ENCODE results near the gene BDH1.
"Not testable (repeated sequence)": the region's sequence is repeated elsewhere in the genome, so short reads cannot be mapped to it uniquely, and the experiment has no call there.

Gene BDH1

DNA sequence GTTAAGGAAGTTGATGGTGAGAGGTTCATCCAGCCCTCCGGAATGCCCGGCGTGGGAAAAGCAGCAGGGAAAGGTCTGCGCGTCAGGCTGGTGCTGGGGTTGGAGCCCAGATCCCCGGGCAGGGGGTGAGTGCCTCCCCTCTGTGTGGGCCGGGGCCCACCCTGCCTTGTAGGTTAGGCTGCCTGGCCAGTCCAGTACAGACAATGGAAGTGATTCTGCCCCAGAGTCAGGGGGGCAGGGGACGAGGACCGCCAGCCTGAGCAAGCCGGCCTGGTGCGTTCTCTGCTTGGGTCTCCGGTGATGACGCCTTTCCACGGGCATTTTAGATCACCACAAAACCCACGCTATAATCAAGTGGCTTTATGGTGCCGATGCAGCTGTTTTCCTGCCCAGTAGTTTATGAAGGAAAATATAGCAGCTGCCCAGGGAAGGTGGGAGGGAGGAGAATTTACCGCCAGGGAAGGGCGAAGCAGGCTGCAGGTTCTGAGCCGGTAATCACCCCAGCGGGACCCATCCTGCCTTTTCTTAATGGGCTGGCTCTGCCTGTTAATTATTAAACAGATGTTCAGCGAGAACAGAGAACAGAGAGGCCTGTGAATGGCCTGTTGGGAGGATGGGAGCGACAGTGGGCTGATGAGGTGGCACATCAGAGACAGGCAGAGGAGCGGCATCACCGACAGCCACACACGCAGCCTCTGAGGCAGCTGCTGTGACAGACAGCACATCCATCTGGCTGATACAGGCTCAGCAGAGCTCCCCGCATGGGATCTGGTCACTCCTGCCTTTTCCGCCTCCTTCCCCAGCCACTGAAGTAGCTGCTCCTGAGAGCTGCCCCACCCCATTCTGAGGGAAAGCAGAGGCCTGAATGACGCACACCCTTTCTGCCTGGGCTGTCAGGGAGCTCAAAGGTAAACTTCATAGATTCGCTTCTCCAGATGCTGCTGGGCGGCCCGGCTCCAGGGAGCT, 35.2 kb downstream of the BDH1 start:
- H3K27ac ChIP-seq (ENCODE audit: low read length): no peak overlapping the region
- no CpG with 5 or more reads among the region's 31 CpGs for WGBS (ENCODE audit: insufficient coverage, insufficient read length)

DNA sequence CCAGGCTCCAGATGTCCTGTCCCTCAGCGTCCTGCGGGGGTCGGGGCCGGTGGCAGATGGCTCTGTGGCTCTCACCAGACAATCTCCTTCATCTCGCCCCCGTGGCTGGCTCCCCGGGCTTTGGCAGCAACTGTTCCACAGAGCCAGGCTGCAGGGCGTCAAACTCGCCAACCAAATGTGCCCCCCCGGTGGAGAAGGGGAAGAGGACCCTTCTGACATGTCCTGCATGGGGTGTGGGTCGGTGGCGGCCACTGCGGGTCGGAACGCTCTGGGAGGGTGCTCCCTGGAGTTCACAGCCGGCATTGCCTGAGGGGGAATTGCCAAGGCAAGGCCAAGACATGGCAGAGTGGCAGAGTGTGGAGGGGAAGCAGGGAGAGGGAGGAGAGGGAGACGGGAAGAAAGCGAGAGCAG, 36.0 kb downstream of the BDH1 start:
- Histone ChIP-seq H3K27ac (ENCODE audit: low read length) (no peak overlapping the region), H3K27me3 (ENCODE audit: control insufficient read depth, insufficient read depth, low read length) (no peaks in the 10 kb centered on the region)

More for the DNA sequence above, 35.2 kb downstream of the BDH1 start:
- Histone ChIP-seq H3K36me3 (ENCODE audit: control insufficient read depth, insufficient read depth, low read length) (no peaks in the 10 kb centered on the region), H3K4me3 (ENCODE audit: low read length) (no peak overlapping the region), H3K9me3 (ENCODE audit: control insufficient read depth, insufficient read depth, low read length) (no peaks in the 10 kb centered on the region), H3K4me1 (ENCODE audit: control insufficient read depth, insufficient read depth, low read length) (no peaks in the 10 kb centered on the region), H3K27me3 (ENCODE audit: control insufficient read depth, insufficient read depth, low read length) (no peaks in the 10 kb centered on the region)
- DNase-seq (ENCODE audit: low read depth, low spot score): no peak

DNA sequence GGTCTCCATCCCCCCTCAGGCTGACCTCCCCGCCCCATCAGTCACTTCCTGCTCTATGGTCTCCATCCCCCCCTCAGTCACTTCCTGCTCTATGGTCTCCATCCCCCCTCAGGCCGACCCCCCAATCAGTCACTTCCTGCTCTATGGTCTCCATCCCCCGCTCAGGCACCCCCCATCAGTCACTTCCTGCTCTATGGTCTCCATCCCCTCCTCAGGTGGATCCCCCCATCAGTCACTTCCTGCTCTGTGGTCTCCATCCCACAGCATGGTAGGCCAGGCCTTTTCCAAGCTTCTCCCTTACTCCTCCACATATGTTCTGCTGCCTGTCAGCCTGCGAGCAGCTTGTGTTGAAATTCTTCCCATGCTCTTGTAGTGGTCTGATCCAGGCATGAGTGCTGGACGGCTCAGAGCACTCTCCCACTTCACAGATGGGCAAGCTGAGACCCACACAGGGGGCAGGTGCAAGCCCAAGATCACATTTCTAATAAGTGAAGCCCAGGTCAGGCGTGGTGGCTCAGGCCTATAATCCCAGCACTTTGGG, 36.8 kb downstream of the BDH1 start:
- Histone ChIP-seq H3K9me3 (ENCODE audit: control insufficient read depth, insufficient read depth, low read length) (no peaks in the 10 kb centered on the region), H3K27me3 (ENCODE audit: control insufficient read depth, insufficient read depth, low read length) (no peaks in the 10 kb centered on the region), H3K36me3 (ENCODE audit: control insufficient read depth, insufficient read depth, low read length) (no peaks in the 10 kb centered on the region), H3K27ac (ENCODE audit: low read length) (no peak overlapping the region), H3K4me3 (ENCODE audit: low read length) (no peak overlapping the region), H3K4me1 (ENCODE audit: control insufficient read depth, insufficient read depth, low read length) (no peaks in the 10 kb centered on the region)
- no peak for DNase-seq (ENCODE audit: low read depth, low spot score)
- WGBS (ENCODE audit: insufficient coverage, insufficient read length): no CpG with 5 or more reads among the region's 6 CpGs

More for the DNA sequence above, 36.0 kb downstream of the BDH1 start:
- Histone ChIP-seq H3K4me3 (ENCODE audit: low read length) (no peak overlapping the region), H3K9me3 (ENCODE audit: control insufficient read depth, insufficient read depth, low read length) (no peaks in the 10 kb centered on the region), H3K4me1 (ENCODE audit: control insufficient read depth, insufficient read depth, low read length) (no peaks in the 10 kb centered on the region), H3K36me3 (ENCODE audit: control insufficient read depth, insufficient read depth, low read length) (no peaks in the 10 kb centered on the region)
- no CpG with 5 or more reads among the region's 18 CpGs for WGBS (ENCODE audit: insufficient coverage, insufficient read length)
- no peak for DNase-seq (ENCODE audit: low read depth, low spot score)

DNA sequence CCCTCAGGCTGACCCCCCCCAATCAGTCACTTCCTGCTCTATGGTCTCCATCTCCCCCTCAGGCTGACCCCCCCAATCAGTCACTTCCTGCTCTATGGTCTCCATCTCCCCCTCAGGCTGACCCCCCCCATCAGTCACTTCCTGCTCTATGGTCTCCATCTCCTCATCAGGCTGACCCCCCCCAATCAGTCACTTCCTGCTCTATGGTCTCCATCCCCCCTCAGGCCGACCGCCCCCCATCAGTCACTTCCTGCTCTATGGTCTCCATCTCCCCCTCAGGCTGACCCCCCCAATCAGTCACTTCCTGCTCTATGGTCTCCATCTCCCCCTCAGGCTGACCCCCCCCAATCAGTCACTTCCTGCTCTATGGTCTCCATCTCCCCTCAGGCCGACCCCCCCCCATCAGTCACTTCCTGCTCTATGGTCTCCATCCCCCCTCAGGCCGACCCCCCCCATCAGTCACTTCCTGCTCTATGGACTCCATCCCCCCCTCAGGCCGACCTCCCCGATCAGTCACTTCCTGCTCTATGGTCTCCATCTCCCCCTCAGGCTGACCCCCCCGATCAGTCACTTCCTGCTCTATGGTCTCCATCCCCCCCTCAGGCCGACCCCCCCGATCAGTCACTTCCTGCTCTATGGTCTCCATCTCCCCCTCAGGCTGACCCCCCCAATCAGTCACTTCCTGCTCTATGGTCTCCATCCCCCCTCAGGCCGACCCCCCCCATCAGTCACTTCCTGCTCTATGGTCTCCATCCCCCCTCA, 37.7 kb downstream of the BDH1 start:
- not testable (repeated sequence) for H3K27ac ChIP-seq (ENCODE audit: low read length); H3K4me3 ChIP-seq (ENCODE audit: low read length); H3K4me1 ChIP-seq (ENCODE audit: control insufficient read depth, insufficient read depth, low read length); H3K36me3 ChIP-seq (ENCODE audit: control insufficient read depth, insufficient read depth, low read length); H3K9me3 ChIP-seq (ENCODE audit: control insufficient read depth, insufficient read depth, low read length); H3K27me3 ChIP-seq (ENCODE audit: control insufficient read depth, insufficient read depth, low read length); DNase-seq (ENCODE audit: low read depth, low spot score)
- no CpG with 5 or more reads among the region's 10 CpGs for WGBS (ENCODE audit: insufficient coverage, insufficient read length)

DNA sequence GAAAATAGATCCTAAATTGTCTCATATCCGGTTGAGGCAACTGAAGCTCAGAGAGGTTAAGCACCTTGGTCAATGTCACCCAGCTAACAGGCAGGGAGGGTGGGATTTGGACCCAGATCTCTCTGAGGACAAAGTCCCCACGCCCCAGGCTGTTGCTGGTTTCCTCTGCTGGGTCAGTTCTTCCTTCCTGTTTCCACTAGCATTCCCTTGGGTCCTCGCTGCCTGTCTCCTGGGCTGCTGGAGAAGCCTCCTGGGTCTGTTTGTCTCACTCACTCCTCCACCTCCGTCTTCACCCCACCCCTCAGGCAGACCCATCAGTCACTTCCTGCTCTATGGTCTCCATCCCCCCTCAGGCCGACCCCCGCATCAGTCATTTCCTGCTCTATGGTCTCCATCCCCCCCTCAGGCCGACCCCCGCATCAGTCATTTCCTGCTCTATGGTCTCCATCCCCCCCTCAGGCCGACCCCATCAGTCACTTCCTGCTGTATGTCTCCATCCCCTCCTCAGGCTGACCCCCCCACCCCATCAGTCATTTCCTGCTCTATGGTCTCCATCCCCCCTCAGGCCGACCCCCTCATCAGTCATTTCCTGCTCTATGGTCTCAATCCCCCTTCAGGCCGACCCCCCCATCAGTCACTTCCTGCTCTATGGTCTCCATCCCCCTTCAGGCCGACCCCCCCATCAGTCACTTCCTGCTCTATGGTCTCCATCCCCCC, 38.7 kb downstream of the BDH1 start:
- not testable (repeated sequence) for DNase-seq (ENCODE audit: low read depth, low spot score); H3K9me3 ChIP-seq (ENCODE audit: control insufficient read depth, insufficient read depth, low read length); H3K4me3 ChIP-seq (ENCODE audit: low read length); H3K36me3 ChIP-seq (ENCODE audit: control insufficient read depth, insufficient read depth, low read length); H3K27ac ChIP-seq (ENCODE audit: low read length); H3K27me3 ChIP-seq (ENCODE audit: control insufficient read depth, insufficient read depth, low read length); H3K4me1 ChIP-seq (ENCODE audit: control insufficient read depth, insufficient read depth, low read length)
- WGBS (ENCODE audit: insufficient coverage, insufficient read length): no CpG with 5 or more reads among the region's 12 CpGs

DNA sequence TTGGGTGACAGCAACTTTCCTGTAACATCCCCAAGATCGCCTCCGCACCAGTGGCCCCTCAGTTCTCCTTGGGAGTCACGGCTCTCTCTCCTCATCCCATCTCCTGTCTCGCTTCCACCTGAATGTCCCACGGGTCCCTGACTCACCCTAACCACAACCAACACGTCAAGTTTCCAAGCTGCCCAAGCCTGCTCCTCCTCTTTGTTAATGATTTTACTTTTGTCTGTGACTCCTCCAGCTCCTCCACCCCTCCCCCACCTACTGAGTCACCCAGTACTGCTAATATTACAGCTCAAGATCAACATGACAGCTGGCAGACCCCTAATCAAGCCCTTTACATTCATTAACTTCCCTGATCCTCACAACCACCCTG, 39.3 kb downstream of the BDH1 start:
- no peak overlapping the region for H3K27ac ChIP-seq (ENCODE audit: low read length)
- H3K4me1 ChIP-seq (ENCODE audit: control insufficient read depth, insufficient read depth, low read length): no peaks in the 10 kb centered on the region
- WGBS (ENCODE audit: insufficient coverage, insufficient read length): no CpG with 5 or more reads among the region's 6 CpGs
- H3K27me3 ChIP-seq (ENCODE audit: control insufficient read depth, insufficient read depth, low read length): no peaks in the 10 kb centered on the region
- H3K4me3 ChIP-seq (ENCODE audit: low read length): no peak overlapping the region
- no peak for DNase-seq (ENCODE audit: low read depth, low spot score)
- H3K36me3 ChIP-seq (ENCODE audit: control insufficient read depth, insufficient read depth, low read length): 0 out of 2 replicates have a peak, but pooled peaks cover 2% of the 10 kb centered on the region
- no peaks in the 10 kb centered on the region for H3K9me3 ChIP-seq (ENCODE audit: control insufficient read depth, insufficient read depth, low read length)

DNA sequence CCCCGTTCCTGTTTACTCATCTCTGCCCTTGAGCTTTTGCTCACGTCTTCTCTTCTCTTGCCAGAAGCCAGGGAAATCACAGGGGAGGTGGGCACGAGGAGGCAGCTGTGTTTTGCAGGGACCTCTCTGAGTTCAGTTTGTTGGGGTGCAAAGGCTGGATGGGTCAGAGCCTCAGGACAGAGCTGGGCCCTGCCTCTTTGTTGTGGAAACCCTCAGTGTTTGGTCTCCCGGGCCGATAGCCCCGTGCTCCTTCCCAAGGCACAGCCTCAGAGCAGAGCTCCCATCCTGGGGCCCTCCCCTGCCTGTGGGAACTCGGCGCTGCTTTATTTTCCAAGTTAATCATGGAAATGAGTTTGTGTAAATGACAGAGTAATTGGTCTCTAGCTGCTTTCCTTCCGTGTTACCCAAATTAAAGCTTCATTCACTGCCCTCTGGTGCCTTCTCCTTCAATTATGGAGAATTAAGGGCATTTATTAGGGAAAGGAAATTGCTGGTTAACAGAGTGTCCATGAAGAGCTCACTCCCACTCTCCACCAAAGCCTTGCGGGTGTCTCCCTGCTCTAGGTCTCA, 40.9 kb downstream of the BDH1 start:
- no peak for DNase-seq (ENCODE audit: low read depth, low spot score)
- Histone ChIP-seq H3K27me3 (ENCODE audit: control insufficient read depth, insufficient read depth, low read length) (no peaks in the 10 kb centered on the region), H3K4me3 (ENCODE audit: low read length) (no peak overlapping the region), H3K27ac (ENCODE audit: low read length) (no peak overlapping the region), H3K4me1 (ENCODE audit: control insufficient read depth, insufficient read depth, low read length) (no peaks in the 10 kb centered on the region), H3K9me3 (ENCODE audit: control insufficient read depth, insufficient read depth, low read length) (no peaks in the 10 kb centered on the region), H3K36me3 (ENCODE audit: control insufficient read depth, insufficient read depth, low read length) (0 out of 2 replicates have a peak, but pooled peaks cover 2% of the 10 kb centered on the region)
- no CpG with 5 or more reads among the region's 10 CpGs for WGBS (ENCODE audit: insufficient coverage, insufficient read length)

DNA sequence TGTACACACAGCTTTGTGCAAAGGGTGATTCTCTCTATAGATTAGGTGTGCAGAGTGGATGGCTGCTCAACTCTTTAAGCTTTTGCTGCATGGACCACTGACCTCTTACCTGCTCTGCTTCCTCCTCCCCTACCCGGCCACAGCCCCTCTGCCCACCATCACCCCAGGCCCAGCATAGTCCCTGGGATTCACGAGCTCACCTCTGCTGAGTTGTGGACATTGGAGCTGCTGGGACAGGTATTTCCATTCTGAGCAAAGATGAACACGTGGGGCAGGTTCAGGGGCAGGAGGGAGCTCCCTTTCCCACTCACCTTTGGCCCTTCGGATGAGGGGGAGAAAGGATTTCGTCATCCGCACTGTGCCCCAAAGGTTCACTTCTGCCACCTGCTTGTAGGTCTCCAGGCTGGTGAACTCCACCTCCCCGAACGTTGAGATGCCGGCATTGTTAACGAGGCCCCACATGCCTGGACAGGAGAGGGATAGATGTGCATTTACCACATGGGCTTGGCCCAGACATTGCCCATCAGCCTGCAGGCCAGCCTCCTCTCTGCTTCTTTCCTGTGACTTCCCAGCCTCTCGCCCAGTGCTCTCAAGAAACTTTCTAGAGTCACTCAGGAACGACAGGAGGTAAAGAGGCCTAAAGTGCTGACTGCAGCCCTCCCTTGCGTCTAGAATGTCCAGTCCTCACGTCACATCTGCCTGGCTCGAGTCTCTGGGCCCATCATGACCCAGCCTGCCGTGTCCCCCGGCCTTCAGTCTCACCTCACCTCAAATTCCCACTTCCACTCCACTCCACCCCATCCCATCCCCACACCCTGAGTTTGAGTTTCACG, 41.6 kb downstream of the BDH1 start:
- no CpG with 5 or more reads among the region's 18 CpGs for WGBS (ENCODE audit: insufficient coverage, insufficient read length)
- no peaks in the 10 kb centered on the region for H3K4me1 ChIP-seq (ENCODE audit: control insufficient read depth, insufficient read depth, low read length)
- H3K9me3 ChIP-seq (ENCODE audit: control insufficient read depth, insufficient read depth, low read length): no peaks in the 10 kb centered on the region
- no peak for DNase-seq (ENCODE audit: low read depth, low spot score)
- no peaks in the 10 kb centered on the region for H3K27me3 ChIP-seq (ENCODE audit: control insufficient read depth, insufficient read depth, low read length)
- no peak overlapping the region for H3K4me3 ChIP-seq (ENCODE audit: low read length)
- H3K27ac ChIP-seq (ENCODE audit: low read length): no peak overlapping the region
- H3K36me3 ChIP-seq (ENCODE audit: control insufficient read depth, insufficient read depth, low read length): 0 out of 2 replicates have a peak, but pooled peaks cover 2% of the 10 kb centered on the region

DNA sequence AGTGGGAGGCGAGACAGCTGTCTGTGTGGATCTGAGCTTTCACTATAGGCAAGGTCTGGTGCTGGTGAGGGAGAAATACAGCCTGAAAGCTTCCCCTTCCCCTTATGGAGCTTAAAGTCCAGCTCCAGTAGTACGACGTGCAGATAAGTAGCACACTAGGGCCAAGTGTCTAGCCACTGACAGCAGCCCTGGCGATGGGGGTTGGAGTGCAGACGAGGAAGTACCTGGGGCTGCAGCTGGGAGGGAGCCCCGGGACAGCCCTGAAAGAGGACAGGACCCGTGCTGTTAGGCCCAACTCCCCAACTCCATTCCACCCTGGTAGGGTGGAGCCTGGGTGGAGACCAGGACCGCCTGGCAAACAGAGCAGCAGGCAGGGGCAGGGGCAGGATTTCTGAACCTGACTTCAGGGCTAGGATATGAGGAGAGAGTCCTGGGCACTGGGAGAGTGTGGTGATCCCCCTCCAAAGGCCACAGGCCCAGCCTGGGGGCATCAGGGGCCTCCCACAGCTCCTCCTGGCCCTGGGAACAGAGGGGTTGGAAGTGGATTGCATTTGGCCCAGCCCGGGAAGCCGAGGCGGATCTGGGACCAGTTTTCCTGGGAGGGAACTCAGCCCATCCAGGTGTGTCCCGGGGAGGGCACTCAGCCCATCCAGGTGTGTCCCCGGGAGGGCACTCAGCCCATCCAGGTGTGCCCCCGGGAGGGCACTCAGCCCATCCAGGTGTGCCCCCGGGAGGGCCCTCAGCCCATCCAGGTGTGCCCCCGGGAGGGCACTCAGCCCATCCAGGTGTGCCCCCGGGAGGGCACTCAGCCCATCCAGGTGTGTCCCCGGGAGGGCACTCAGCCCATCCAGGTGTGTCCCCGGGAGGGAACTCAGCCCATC, 42.8 kb downstream of the BDH1 start:
- H3K9me3 ChIP-seq (ENCODE audit: control insufficient read depth, insufficient read depth, low read length): no peaks in the 10 kb centered on the region
- H3K4me1 ChIP-seq (ENCODE audit: control insufficient read depth, insufficient read depth, low read length): no peaks in the 10 kb centered on the region
- no peaks in the 10 kb centered on the region for H3K27me3 ChIP-seq (ENCODE audit: control insufficient read depth, insufficient read depth, low read length)
- DNase-seq (ENCODE audit: low read depth, low spot score): no peak
- no peak overlapping the region for H3K4me3 ChIP-seq (ENCODE audit: low read length)
- H3K27ac ChIP-seq (ENCODE audit: low read length): no peak overlapping the region
- WGBS (ENCODE audit: insufficient coverage, insufficient read length): no CpG with 5 or more reads among the region's 19 CpGs
- 0 out of 2 replicates have a peak, but pooled peaks cover 2% of the 10 kb centered on the region for H3K36me3 ChIP-seq (ENCODE audit: control insufficient read depth, insufficient read depth, low read length)

Data from iPS DF 6.9 (cell line).